ENCODE results near the gene STPG1.
A peak's percentile ranks its signal among the peaks of the same experiment; 100 is the strongest.
"Not testable (repeated sequence)": the region's sequence is repeated elsewhere in the genome, so short reads cannot be mapped to it uniquely, and the experiment has no call there.

STPG1 gene, protein sequence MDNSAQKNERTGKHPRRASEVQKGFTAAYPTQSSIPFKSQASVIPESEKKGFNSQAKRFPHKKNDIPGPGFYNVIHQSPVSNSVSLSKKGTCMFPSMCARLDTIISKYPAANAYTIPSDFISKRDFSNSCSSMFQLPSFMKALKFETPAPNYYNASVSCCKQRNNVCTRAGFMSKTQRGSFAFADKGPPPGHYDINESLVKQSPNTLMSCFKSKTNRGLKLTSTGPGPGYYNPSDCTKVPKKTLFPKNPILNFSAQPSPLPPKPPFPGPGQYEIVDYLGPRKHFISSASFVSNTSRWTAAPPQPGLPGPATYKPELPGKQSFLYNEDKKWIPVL

DNA sequence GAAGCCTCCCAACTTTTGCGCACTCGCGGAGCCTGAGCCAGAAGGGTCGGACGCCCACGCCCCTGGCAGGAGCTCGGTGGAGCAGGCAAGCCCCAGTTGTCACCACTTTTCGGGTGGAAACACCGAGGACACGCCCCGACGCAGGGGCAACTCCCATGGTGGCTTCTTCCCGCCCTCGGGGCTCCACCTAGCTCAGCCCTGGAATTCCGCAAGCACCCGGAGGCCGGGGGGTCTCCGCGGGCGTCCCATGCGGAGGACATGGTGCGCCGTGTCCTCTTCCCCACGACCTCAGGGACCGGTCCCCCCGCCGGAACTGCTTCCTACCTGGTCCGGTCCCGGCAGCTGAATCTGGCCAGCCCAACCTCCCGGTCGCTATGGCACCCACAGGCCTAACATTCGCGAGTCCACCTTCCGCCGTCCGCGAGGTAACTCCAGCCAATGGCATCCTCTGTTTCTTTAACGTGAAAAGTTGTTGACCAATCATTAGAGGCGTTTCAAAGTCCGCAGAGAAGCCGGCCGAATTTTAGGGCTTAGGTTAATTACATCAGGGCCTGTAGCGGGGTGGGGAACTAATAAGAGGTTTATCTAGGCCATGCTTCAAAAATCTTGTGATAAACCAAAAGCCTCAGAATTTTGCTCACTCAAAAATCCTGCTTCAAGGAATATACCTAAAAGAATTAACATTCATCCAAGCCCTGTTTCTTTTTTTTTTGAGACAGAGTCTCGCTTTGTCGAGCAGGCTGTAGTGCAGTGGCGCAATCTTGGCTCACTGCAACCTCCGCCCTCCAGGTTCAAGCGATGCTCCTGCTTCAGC lies at the start of gene STPG1:
Gene STPG1 (minus strand): TSS at position 433 of the 814 bp plus-strand sequence. CDS start 12,394 bp downstream, outside the sequence.
- DNase-seq (ENCODE audit: low read depth, low spot score): peak; percentile 92
- Histone ChIP-seq H3K9ac (ENCODE audit: insufficient read length, low read depth) (peak within 1 kb of the TSS; percentile 92), H3K9me3 (ENCODE audit: insufficient read depth, low read length) (no peaks in the 10 kb centered on the region), H3K4me1 (ENCODE audit: insufficient read depth, insufficient read length) (peaks cover 4% of the 10 kb centered on the region), H3K4me3 (ENCODE audit: insufficient read length, low read depth) (peak within 1 kb of the TSS; percentile 88), H3K27me3 (ENCODE audit: insufficient read depth, insufficient read length) (no peaks in the 10 kb centered on the region), H3K36me3 (ENCODE audit: insufficient read depth, insufficient read length, low read length) (peaks cover 3% of the 10 kb centered on the region)
- TF ChIP-seq SUZ12 (IDR thresholded peaks at IDR 0.05; ENCODE audit: extremely low read depth, insufficient read depth, insufficient read length) (no peak), ZNF274 (IDR thresholded peaks at IDR 0.05; ENCODE audit: low read depth, low read length) (no peak), YY1 (IDR thresholded peaks at IDR 0.05; ENCODE audit: insufficient read depth, insufficient read length) (no peak)

DNA sequence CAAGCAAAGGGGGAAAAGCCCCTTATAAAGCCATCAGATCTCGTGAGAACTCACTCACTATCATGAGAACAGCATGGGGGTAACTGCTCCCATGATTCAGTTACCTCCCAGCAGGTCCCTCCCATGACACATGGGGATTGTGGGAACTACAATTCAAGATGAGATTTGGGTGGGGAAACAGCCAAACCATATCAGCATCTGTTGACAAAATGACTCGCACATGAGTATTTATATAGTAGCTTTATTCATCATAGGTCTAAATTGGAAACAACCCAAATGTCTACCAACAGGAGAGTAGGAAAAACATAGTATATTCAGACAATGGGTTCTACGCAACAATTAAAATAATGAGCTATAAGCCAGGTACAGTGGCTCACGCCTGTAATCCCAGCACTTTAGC lies 48.5 kb upstream of the STPG1 start:
- not testable (repeated sequence) for DNase-seq (ENCODE audit: low read depth, low spot score); H3K36me3 ChIP-seq (ENCODE audit: insufficient read depth, insufficient read length, low read length)

DNA sequence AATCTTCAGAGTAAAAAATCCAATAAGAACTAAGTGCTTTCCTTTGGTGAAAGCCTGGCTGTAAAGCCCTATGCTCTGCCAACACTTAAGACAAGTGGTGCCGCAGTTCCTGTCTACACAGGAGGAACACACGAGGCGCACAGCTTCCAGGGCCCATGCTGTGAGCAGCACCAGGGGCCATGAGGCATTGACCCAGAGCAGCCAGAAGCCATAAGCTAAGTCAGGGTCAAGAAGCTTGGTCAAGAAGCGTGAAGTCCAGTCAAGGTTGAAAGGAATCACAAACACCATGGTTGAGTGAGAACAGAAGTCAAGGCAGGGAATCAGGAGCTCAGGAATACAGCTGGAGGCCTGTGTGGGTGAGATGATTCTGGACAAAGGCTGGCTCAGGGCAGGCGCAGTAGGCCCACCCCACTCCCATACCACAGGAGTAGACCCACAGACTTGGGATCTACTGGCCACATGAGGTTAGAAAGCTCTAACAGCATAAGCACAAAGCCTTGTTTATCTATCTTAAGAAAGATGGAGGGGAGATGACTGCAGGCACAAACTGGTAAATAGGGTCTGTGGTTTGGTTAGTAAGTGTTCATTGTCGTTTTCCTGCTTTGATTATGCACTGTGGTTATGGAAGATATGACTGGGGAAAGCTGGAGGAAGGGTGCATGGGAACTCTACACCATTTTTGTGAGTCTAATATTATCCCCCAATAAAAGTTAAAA lies 46.1 kb upstream of the STPG1 start:
- Histone ChIP-seq H3K36me3 (ENCODE audit: insufficient read depth, insufficient read length, low read length) (no peaks in the 10 kb centered on the region), H3K9ac (ENCODE audit: insufficient read length, low read depth) (no peak overlapping the region)
- no peak for TF ChIP-seq ZNF274 (IDR thresholded peaks at IDR 0.05; ENCODE audit: low read depth, low read length)
- no peak for TF ChIP-seq SUZ12 (IDR thresholded peaks at IDR 0.05; ENCODE audit: extremely low read depth, insufficient read depth, insufficient read length)
- TF ChIP-seq YY1 (IDR thresholded peaks at IDR 0.05; ENCODE audit: insufficient read depth, insufficient read length): no peak

More for the DNA sequence above, 48.5 kb upstream of the STPG1 start:
- H3K4me1 ChIP-seq (ENCODE audit: insufficient read depth, insufficient read length): peaks cover 11% of the 10 kb centered on the region
- not testable (repeated sequence) for H3K9me3 ChIP-seq (ENCODE audit: insufficient read depth, low read length); H3K4me3 ChIP-seq (ENCODE audit: insufficient read length, low read depth); H3K27me3 ChIP-seq (ENCODE audit: insufficient read depth, insufficient read length); H3K9ac ChIP-seq (ENCODE audit: insufficient read length, low read depth)

DNA sequence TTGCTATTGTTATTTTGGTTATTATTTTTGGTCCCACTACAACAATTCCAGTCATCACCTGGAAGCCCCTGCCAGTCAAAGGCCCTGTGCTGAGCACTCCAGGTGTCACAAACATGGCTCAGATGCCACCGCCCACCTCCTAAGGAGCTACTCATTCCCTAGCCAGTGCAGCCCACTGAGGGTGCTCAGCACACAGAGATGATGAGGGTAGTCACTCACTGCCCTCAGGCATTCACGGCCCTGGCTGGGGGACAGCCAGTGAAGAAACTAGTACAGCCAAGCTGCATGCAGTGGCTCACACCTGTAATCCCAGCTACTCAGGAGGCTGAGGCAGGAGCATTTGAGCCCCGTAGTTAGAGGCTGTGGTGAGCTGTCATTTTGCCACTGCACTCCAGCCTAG lies 44.3 kb upstream of the STPG1 start:
- TF ChIP-seq YY1 (IDR thresholded peaks at IDR 0.05; ENCODE audit: insufficient read depth, insufficient read length): no peak
- no peak for TF ChIP-seq SUZ12 (IDR thresholded peaks at IDR 0.05; ENCODE audit: extremely low read depth, insufficient read depth, insufficient read length)
- no peak for TF ChIP-seq ZNF274 (IDR thresholded peaks at IDR 0.05; ENCODE audit: low read depth, low read length)
- no peak for DNase-seq (ENCODE audit: low read depth, low spot score)
- Histone ChIP-seq H3K4me3 (ENCODE audit: insufficient read length, low read depth) (no peak overlapping the region), H3K4me1 (ENCODE audit: insufficient read depth, insufficient read length) (peaks cover 7% of the 10 kb centered on the region), H3K36me3 (ENCODE audit: insufficient read depth, insufficient read length, low read length) (no peaks in the 10 kb centered on the region), H3K27me3 (ENCODE audit: insufficient read depth, insufficient read length) (no peaks in the 10 kb centered on the region), H3K9ac (ENCODE audit: insufficient read length, low read depth) (no peak overlapping the region), H3K9me3 (ENCODE audit: insufficient read depth, low read length) (0 out of 2 replicates have a peak, but pooled peaks cover 5% of the 10 kb centered on the region)

More for the DNA sequence above, 46.1 kb upstream of the STPG1 start:
- peaks cover 11% of the 10 kb centered on the region for H3K4me1 ChIP-seq (ENCODE audit: insufficient read depth, insufficient read length)
- no peak overlapping the region for H3K4me3 ChIP-seq (ENCODE audit: insufficient read length, low read depth)
- DNase-seq (ENCODE audit: low read depth, low spot score): no peak
- no peaks in the 10 kb centered on the region for H3K27me3 ChIP-seq (ENCODE audit: insufficient read depth, insufficient read length)
- 0 out of 2 replicates have a peak, but pooled peaks cover 5% of the 10 kb centered on the region for H3K9me3 ChIP-seq (ENCODE audit: insufficient read depth, low read length)

DNA sequence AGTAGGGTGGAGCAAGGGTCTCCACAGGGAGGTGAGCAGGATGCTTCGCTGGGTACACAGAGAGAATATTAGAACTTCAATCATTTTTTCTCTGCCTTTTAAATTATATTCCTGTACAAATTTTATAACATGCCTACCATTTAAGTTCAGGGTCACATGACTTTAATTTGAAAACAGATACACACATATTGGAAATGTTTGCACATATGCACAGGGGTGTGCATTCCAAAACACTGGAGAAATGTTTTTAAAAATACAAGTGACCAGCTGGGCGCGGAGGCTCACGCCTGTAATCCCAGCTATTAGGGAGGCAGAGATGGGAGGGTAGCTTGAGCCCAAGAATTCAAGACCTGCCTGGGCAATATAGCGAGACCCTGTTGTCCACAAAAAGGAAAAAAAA lies 41.7 kb upstream of the STPG1 start:
- no peaks in the 10 kb centered on the region for H3K9me3 ChIP-seq (ENCODE audit: insufficient read depth, low read length)
- H3K36me3 ChIP-seq (ENCODE audit: insufficient read depth, insufficient read length, low read length): no peaks in the 10 kb centered on the region
- H3K4me1 ChIP-seq (ENCODE audit: insufficient read depth, insufficient read length): peaks cover 7% of the 10 kb centered on the region
- TF ChIP-seq ZNF274 (IDR thresholded peaks at IDR 0.05; ENCODE audit: low read depth, low read length): no peak
- no peak for TF ChIP-seq YY1 (IDR thresholded peaks at IDR 0.05; ENCODE audit: insufficient read depth, insufficient read length)
- TF ChIP-seq SUZ12 (IDR thresholded peaks at IDR 0.05; ENCODE audit: extremely low read depth, insufficient read depth, insufficient read length): no peak
- no peak overlapping the region for H3K9ac ChIP-seq (ENCODE audit: insufficient read length, low read depth)
- H3K27me3 ChIP-seq (ENCODE audit: insufficient read depth, insufficient read length): no peaks in the 10 kb centered on the region
- no peak overlapping the region for H3K4me3 ChIP-seq (ENCODE audit: insufficient read length, low read depth)
- no peak for DNase-seq (ENCODE audit: low read depth, low spot score)

DNA sequence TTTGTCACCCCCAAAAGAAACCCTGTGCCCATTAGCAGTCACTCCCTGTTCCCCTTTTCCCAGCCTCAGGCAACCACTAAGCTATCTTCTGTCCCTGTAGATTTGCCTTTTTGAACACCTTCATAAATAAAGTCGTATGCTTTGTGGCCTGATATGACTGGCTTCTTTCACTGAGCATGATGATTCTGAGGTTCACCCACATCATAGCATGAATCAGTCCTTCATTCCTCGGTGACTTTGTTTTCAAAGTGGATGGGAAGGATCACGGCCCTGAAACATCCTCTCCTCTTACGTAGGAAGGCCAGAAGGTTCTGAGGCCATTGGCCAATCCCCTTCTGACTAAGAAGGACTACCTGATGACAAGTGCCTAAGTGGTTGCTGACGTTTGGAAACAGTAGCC lies 41.1 kb upstream of the STPG1 start:
- Histone ChIP-seq H3K4me3 (ENCODE audit: insufficient read length, low read depth) (no peak overlapping the region), H3K27me3 (ENCODE audit: insufficient read depth, insufficient read length) (no peaks in the 10 kb centered on the region), H3K9ac (ENCODE audit: insufficient read length, low read depth) (no peak overlapping the region), H3K9me3 (ENCODE audit: insufficient read depth, low read length) (no peaks in the 10 kb centered on the region), H3K36me3 (ENCODE audit: insufficient read depth, insufficient read length, low read length) (peaks cover under 1% of the 10 kb centered on the region), H3K4me1 (ENCODE audit: insufficient read depth, insufficient read length) (peaks cover 7% of the 10 kb centered on the region)
- TF ChIP-seq YY1 (IDR thresholded peaks at IDR 0.05; ENCODE audit: insufficient read depth, insufficient read length): no peak
- no peak for TF ChIP-seq SUZ12 (IDR thresholded peaks at IDR 0.05; ENCODE audit: extremely low read depth, insufficient read depth, insufficient read length)
- no peak for TF ChIP-seq ZNF274 (IDR thresholded peaks at IDR 0.05; ENCODE audit: low read depth, low read length)
- DNase-seq (ENCODE audit: low read depth, low spot score): no peak

Data from NT2/D1 (cell line).